Measurements from ENCODE around the gene PTP4A1.
"Not testable (repeated sequence)": the region's sequence is repeated elsewhere in the genome, so short reads cannot be mapped to it uniquely, and the experiment has no call there.

Gene PTP4A1

DNA sequence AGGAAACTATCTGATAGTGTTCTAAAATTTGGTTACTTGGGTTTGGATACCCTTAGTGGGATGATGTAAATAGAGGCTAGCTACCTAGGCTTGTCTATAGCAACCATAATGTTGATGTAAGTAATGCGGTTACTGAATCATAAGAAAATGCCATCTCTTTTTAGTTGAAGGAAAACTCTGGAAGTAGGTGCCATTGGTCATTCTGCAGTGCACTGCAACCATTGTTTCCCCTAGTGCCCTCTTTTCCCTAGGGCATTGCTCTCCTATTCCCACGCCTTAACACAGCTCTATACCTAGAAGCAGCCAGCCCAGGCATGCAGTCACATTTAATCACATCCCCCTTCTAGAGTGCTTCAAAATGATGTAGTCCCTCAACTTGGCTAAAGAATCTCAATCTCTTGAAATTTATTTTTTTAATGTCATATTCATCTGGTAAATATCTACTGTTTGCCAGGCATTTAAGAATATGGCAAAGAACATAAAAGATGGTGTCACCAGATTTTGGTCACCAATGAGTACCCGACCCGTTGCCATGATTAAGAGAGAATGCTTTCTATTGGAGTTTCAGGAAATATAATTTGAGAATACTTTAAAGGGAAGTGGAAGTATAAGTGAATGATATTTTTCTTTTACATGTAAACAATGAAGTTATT lies 10.4 kb downstream of the PTP4A1 start:
- DNase-seq (ENCODE audit: low read depth) = no peak

DNA sequence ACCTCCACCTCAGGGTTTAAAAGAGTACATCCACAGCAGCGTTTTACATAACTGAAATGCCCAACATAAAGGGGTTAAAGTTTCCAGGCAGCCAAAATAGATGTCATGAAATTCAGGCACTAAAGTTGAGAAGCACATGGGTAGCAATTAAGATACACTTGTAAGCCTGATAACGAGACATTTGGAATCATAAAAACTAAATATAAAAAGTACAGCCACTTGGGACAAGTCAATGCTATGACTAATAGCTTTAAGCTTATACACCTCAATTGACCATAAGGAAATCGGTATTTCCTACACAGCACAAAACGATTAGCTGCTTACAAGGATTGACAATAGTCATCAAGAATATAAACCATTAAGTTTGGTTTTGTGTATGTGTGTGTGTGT lies 11.8 kb downstream of the PTP4A1 start:
- DNase-seq (ENCODE audit: low read depth) = no peak

DNA sequence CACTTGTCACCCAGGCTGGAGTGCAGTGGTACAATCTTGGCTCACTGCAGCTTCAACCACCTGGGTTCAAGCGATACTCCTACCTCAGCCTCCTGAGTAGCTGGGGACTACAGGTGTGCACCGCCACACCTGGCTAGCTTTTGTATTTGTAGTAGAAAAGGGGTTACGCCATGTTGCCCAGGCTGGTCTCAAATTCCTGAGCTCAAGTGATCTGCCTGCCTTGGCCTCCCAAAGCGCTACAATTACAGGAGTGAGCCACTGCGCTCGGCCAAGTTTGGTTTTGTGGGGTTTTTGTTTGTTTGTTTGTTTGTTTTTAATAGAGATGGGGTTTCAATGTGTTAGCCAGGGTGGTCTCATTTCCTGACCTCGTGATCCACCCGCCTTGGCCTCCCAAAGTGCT lies 12.3 kb downstream of the PTP4A1 start:
- no peak for DNase-seq (ENCODE audit: low read depth)

DNA sequence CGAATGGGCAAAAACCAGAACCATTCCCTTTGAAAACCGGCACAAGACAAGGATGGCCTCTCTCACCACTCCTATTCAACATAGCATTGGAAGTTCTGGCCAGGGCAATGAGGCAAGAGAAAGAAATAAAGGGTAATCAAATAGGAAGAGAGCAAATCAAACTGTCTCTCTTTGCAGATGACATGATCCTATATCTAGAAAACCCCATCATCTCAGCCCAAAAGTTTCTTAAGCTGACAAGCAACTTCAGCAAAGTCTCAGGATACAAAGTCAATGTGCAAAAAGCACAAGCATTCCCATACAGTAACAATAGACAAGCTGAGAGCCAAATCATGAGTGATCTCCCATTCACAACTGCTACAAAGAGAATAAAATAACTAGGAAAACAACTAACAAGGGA lies 13.4 kb downstream of the PTP4A1 start:
- not testable (repeated sequence) for DNase-seq (ENCODE audit: low read depth)

DNA sequence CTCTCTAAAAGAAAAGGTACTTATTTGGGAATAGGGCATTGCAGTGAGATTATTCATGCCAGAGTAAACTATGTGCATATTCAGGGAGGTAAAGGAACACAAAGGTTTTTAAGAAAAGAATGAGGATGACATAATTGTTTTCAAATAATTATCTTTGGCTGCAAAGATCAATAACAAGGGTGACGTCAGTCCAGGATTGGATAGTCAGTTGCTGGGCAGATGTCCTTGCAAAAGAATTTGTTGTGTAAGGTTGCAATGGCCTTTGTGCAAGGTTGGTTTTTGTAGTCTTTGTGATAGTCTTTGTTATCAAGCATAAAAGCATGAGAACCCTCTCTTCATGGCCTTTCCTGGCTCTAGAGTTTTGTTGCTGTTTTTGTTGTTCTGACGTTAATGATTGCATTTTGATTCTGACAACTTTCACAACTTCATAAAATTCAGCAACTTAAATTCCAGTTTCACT lies 17.7 kb downstream of the PTP4A1 start:
- DNase-seq (ENCODE audit: low read depth) = no peak

DNA sequence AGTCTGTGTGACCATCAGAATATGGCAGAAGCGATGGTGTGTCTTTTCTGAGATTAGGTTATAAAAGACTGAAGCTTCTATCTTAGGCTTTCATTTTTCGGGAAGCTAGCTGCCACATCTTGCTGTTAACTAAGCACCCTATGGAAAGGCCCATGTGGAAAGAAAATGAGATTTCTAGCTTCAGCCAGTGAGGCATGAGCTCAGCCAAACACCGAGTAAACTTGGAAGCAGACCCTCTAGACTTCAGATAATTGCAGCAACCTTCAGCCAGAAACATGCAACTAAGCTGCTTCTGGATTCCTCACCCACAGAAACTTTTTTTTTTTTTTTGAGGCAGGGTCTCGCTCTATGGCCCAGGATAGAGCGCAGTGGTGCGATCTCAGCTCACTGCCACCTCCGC lies 20.6 kb downstream of the PTP4A1 start:
- DNase-seq (ENCODE audit: low read depth) = no peak

DNA sequence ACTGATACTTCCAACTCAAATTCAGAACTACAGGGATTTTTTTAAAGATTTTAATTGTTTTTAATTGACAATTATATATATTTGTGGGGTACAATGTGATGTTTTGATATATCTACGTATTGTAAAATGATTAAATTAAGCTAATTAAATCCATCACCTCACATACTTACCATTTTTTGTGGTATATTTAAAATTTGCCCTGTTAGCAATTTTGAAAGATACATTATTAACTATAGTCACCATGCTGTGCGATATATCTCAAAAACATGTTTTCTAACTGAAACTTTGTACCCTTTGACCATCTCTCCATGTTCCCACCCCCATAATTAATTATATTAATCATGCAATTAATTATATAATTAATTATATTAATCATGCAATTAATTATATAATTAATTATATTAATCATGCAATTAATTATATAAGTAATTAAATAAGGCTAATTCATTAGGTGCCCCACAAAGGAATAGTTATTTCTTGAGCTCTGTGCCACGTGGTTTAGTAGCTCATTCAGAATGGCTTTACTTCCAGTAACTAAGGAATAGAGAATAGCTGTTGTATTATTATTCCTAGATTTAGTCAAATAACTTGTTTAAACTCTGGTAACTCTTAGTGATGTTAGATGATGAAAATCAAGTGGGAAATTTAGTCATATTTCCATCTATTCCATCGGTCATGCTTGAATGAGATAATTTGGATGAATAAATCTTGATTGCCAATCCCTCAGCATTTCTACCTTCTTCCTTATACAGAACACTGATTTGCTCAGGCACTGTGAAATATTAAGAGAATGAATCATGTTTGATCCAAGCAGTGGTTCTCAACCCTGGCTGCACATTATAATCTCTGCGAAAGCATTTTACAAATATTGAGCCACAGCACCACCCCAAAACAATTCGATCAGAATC lies 25.1 kb downstream of the PTP4A1 start:
- no peak for DNase-seq (ENCODE audit: low read depth)

DNA sequence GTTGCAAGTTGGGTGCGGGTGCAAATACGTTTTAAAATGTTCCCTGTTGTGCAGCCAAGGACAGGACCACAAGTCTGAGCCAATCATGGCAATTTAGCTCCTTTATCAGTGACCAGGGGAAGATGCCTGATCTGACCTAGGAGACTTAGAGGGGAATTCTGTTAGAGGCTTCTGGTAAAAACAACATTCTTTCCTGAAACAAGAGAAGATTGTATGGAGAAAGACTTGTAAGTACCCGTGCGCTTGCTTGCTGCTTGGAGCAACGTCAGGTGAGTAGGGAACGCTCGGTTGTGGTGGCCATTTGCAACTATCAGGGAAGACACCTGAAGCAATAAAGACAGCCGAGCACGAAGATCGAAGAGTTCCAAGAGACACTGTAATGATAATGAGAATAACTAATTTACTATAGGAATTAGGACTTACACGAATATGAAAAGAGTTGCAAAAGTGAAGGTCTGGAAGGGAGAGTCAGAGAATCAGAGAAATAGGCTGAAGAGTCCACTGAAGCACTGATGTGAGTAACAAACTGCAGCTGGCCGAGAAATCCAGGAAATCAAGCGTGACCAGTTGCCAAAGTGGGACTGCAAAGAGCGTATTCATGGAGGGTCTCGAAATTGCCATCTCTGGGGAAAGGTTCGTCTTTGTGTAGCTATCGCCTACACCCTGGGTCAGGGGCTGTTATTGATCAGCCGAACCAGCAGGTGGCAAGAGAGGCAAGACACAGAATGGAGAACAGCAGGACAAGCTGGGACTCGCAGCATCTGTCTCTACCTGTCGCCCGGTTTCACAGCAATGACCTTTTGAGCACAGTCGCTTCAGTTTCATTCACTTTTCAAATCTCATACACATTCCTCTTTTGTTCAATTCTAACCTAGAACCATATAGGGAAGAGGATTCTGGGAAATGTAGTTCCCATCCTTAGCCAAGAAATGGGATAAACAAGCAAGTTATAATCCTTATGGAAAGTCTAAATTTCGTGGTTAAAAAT lies 26.1 kb downstream of the PTP4A1 start:
- DNase-seq (ENCODE audit: low read depth) = peak; percentile 60

DNA sequence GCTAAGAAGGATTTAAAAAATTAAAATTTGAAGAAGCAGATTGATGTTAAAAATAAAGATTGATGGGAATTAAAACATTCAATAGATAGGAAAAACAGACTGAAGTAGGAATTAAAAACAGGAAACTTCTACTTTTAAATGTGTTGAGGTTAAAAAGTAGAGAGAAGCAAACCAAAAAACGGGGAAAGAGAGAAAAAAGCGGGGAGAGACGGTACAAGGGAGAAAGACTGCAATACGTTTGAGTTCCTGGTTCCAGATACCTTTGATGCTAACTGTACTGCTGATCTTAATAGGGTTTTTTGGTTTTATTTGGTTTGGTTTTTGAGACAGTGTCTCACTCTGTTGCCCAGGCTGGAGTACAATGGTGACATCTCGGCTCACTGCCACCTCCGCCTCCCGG lies 27.0 kb downstream of the PTP4A1 start:
- no peak for DNase-seq (ENCODE audit: low read depth)

DNA sequence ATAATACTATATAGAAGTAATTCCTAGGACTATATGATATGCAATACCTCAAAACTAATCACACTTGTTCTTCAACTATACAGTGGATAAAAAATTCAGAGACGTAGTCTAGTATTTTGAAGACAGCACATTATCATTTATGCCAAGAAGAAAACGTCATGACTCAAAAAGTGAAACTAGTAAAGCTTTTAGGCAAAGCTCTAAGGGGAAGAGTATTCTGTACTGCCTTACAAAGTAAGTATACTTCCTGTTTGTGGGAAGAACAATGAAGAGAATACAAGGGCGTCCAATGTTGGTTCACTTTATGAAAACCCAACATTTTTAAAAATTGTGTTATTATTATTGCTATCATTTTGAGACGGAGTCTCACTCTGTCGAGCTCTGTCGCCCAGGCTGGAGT lies 27.9 kb downstream of the PTP4A1 start:
- no peak for DNase-seq (ENCODE audit: low read depth)

DNA sequence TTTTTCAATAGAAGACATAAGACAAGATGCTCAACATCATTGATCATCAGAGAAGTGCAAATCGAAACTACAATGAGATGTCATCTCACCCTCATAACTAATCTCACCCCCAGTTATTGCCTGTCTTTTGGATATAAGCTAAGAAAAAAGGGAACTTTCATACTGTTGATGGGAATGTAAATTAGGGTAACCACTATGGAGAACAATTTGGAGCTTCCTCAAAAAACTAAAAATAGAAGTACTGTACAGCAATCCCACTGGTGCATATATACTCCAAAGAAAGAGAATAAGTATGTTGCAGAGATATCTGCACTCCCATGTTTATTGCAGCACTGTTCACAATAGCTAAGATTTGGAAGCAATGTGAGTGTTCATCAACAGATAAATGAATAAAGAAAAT lies 37.0 kb downstream of the PTP4A1 start:
- no peak for DNase-seq (ENCODE audit: low read depth)

DNA sequence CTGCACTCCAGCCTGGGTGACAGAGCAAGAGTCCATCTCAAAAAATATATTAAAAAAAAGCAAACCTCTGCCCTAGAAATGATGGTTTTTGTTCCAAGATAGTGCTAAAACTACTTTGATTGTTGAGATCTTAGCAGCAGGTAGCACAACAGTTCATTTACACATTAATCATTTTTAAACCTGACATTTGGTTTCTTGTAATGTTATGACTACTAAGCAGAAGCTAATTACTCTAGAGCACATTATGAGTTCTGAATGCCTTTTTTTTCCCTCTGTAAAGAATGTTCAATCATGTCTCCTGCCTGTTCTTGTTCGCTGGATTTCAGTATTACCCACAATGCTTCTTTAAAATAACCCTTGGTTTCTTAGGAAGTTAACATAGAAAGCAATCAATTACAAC lies 38.7 kb downstream of the PTP4A1 start:
- DNase-seq (ENCODE audit: low read depth) = no peak

DNA sequence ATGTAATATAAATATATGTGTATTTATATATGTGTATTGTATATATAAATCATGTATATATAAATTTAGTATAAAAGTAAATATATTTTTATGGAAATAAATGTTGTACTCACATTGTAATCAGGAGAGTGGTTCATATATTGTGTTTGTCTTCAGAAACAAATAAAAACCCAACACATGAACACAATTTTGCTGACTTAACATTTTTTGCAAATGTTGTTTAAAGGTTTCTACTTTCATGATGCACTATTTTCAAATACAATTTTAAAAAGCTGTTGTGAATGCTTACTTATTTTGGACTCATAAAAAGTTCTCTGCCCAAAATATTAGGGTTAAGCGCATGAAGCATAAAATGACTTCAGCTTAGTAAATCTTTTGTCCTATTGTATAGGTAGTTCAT lies 39.3 kb downstream of the PTP4A1 start:
- DNase-seq (ENCODE audit: low read depth) = no peak

DNA sequence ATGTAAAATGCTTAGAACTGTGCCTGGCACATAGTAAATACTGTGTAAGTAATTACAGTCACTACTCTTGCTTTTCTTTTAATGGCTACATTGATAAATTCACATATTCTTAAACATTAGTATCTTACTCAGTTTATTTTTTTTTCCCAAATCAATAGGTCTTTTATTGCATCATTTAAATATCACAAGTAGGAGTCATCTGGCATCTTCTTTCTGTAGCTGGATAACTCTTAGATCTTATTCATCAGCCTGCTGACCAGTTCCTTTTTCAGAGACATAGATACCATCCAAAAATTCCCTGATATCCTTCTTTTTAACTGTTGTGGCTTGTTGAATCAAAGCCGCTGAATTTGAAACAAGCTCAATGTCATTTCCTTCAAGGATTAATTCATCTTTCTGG lies 43.3 kb downstream of the PTP4A1 start:
- DNase-seq (ENCODE audit: low read depth) = no peak
